Astrocyte of the spinal cord (primary cell): Measurements from ENCODE around the gene ZNF746.

Experiments used
- DNase-seq: peaks from one replicate; pipeline ENCODE4 v3.0.0; 2011; ENCODE audit warnings: low read depth, low spot score
- H3K4me3 ChIP-seq: 2 replicates; pipeline ENCODE4 v1.5.1; 2011; ENCODE audit warnings: low read depth, mild to moderate bottlenecking, low read length, moderate library complexity
- CTCF ChIP-seq: IDR thresholded peaks from 2 replicates; pipeline ENCODE4 v1.5.1; 2012; ENCODE audit warnings: low read depth, mild to moderate bottlenecking, low read length, inconsistent platforms
- in situ Hi-C: cut with HindIII; loops from 2 replicates; pipeline ENCODE4 v1.10.0; 2017; ENCODE audit warnings: low sequenced_read_pairs

The ZNF746 gene

GRCh38 chr7:149493366-149493765 is 4.2 kb downstream of the ZNF746 start:
- in situ Hi-C loops = no loop called here
- TF ChIP-seq CTCF = no peak

GRCh38 chr7:149490083-149490760 is 7.4 kb downstream of the ZNF746 start:
- no peak overlapping the region for H3K4me3 ChIP-seq
- no peak for TF ChIP-seq CTCF
- in situ Hi-C loops = no loop called here
- no peak for DNase-seq

More at GRCh38 chr7:149493366-149493765, 4.2 kb downstream of the ZNF746 start:
- no peak overlapping the region for H3K4me3 ChIP-seq
- DNase-seq = no peak

- no peak for DNase-seq
- H3K4me3 ChIP-seq = no peak overlapping the region
- peak; percentile 11 for TF ChIP-seq CTCF
- in situ Hi-C loops = no loop called here
Observed at GRCh38 chr7:149489391-149490024, 8.1 kb downstream of the ZNF746 start.

GRCh38 chr7:149479568-149479967 is 18.0 kb downstream of the ZNF746 start:
- in situ Hi-C loops = no loop called here

GRCh38 chr7:149478754-149479153 is 18.9 kb downstream of the ZNF746 start:
- TF ChIP-seq CTCF = no peak
- H3K4me3 ChIP-seq = no peak overlapping the region
- DNase-seq = no peak
- in situ Hi-C loops = no loop called here

More at GRCh38 chr7:149479568-149479967, 18.0 kb downstream of the ZNF746 start:
- H3K4me3 ChIP-seq = no peak overlapping the region
- no peak for TF ChIP-seq CTCF
- DNase-seq = no peak

- in situ Hi-C loops = no loop called here
- no peak for DNase-seq
- H3K4me3 ChIP-seq = no peak overlapping the region
- no peak for TF ChIP-seq CTCF
Observed at GRCh38 chr7:149477494-149478443, 19.8 kb downstream of the ZNF746 start.
